Naive thymus-derived CD4-positive, alpha-beta T cell (primary cell): ENCODE results near the gene FBXL16. TPM values are rescaled to one million over a fixed set of nuclear protein-coding genes. Genes with fewer than 3 reads are reported as not detected.

Experiments
- ATAC-seq: fragments of 150-1000 bp; cut with Tn5 transposase; 2 replicates; pipeline ENCODE4 v1.10.0; 2021; ENCODE audit warnings: mild to moderate bottlenecking, moderate library complexity
- CTCF ChIA-PET: fragments of 350-600 bp; sonication (Branson Sonifier 250); formaldehyde crosslinking; loops from one replicate; lab custom pipeline; 2021; ENCODE audit warnings: antibody characterized with exemption; lab: Charles Lee
- POLR2A ChIA-PET: fragments of 350-600 bp; sonication (Branson Sonifier 250); formaldehyde crosslinking; loops from one replicate; lab custom pipeline; 2021; ENCODE audit warnings: antibody characterized with exemption, inconsistent platforms; lab: Charles Lee
- DNase-seq, 9 donors: peaks; one replicate each; pipeline versions ENCODE4 v3.0.0 to v3.0.0-alpha.2; 2020 to 2022; ENCODE audit warnings: mixed read lengths in 1 of 9
- H3K27ac ChIP-seq: one replicate; pipeline ENCODE4 v1.7.0; 2013; ENCODE audit warnings: mild to moderate bottlenecking, low read depth, low read length, moderate library complexity
- H3K27me3 ChIP-seq, 2 donors: one replicate each; pipeline ENCODE4 v1.7.0; 2013; ENCODE audit warnings: low read length in 2 of 2, mild to moderate bottlenecking in 2 of 2, moderate library complexity in 2 of 2; ENCODE audit not compliant: control insufficient read depth in 2 of 2, insufficient read depth in 2 of 2
- H3K36me3 ChIP-seq, 3 experiments: 1 replicate in 2 of 3; 2 replicates in 1 of 3; pipeline ENCODE4 v1.7.0; 2013; ENCODE audit warnings: low read length in 3 of 3, mild to moderate bottlenecking in 3 of 3, moderate library complexity in 1 of 3; ENCODE audit not compliant: insufficient read depth in 3 of 3, control insufficient read depth in 2 of 3
- H3K4me1 ChIP-seq, 2 donors: one replicate each; pipeline ENCODE4 v1.7.0; 2013; ENCODE audit warnings: low read length in 2 of 2, mild to moderate bottlenecking in 2 of 2, moderate library complexity in 1 of 2; ENCODE audit not compliant: control insufficient read depth in 2 of 2, insufficient read depth in 2 of 2
- H3K4me3 ChIP-seq: 2 replicates; pipeline ENCODE4 v1.7.0; 2013; ENCODE audit warnings: mild to moderate bottlenecking, low read length
- H3K9me3 ChIP-seq, 3 experiments: 1 replicate in 2 of 3; 2 replicates in 1 of 3; pipeline ENCODE4 v1.7.0; 2013; ENCODE audit warnings: low read length in 3 of 3; ENCODE audit not compliant: control insufficient read depth in 2 of 3
- H3K27ac Mint-ChIP-seq, 9 donors: one replicate each; pipeline ENCODE4 v1.8.0; 2020 to 2022; ENCODE audit warnings: mixed read lengths in 9 of 9, mild to moderate bottlenecking in 8 of 9, moderate library complexity in 5 of 9, inconsistent platforms in 2 of 9
- H3K27me3 Mint-ChIP-seq, 5 donors: one replicate each; pipeline ENCODE4 v1.8.0; 2021 to 2022; ENCODE audit warnings: mixed read lengths in 5 of 5, mild to moderate bottlenecking in 1 of 5
- H3K36me3 Mint-ChIP-seq, 5 donors: one replicate each; pipeline ENCODE4 v1.8.0; 2020 to 2022; ENCODE audit warnings: mixed read lengths in 5 of 5, mild to moderate bottlenecking in 3 of 5, inconsistent platforms in 1 of 5
- H3K4me1 Mint-ChIP-seq, 7 donors: one replicate each; pipeline ENCODE4 v1.8.0; 2020 to 2022; ENCODE audit warnings: mixed read lengths in 7 of 7, mild to moderate bottlenecking in 3 of 7, inconsistent platforms in 1 of 7
- H3K4me3 Mint-ChIP-seq, 10 donors: one replicate each; pipeline ENCODE4 v1.8.0; 2020 to 2022; ENCODE audit warnings: mild to moderate bottlenecking in 10 of 10, mixed read lengths in 10 of 10, moderate library complexity in 6 of 10, inconsistent platforms in 2 of 10
- H3K9me3 Mint-ChIP-seq, 11 donors: one replicate each; pipeline ENCODE4 v1.8.0; 2020 to 2022; ENCODE audit warnings: mixed read lengths in 11 of 11, mild to moderate bottlenecking in 4 of 11, inconsistent platforms in 1 of 11, moderate library complexity in 1 of 11
- intact Hi-C, 2 donors: fragments of 100-400 bp; cut with micrococcal nuclease; formaldehyde crosslinking; loops; one replicate each; pipeline ENCODE4 v1.15.1; 2023
- polyA plus RNA-seq, 2 donors: library from polyadenylated mRNA; unstranded; fragments of 300-500 nt; fragmentation: Illumina TruSeq; gene quantifications; one replicate each; pipeline ENCODE4 v1.2.3, GENCODE V29; 2021
- total RNA-seq, 6 experiments: library from RNA in 5 of 6; stranded (reverse) in 5 of 6; gene quantifications; 1 replicate in 5 of 6; 2 replicates in 1 of 6; pipeline ENCODE4 v1.2.3 and lab custom pipeline; 2021 to 2026

Gene FBXL16
- total and polyA plus RNA-seq, 7 experiments from 2014 or later, result 11.1 to 45.4 (median 18.0) TPM

DNA sequence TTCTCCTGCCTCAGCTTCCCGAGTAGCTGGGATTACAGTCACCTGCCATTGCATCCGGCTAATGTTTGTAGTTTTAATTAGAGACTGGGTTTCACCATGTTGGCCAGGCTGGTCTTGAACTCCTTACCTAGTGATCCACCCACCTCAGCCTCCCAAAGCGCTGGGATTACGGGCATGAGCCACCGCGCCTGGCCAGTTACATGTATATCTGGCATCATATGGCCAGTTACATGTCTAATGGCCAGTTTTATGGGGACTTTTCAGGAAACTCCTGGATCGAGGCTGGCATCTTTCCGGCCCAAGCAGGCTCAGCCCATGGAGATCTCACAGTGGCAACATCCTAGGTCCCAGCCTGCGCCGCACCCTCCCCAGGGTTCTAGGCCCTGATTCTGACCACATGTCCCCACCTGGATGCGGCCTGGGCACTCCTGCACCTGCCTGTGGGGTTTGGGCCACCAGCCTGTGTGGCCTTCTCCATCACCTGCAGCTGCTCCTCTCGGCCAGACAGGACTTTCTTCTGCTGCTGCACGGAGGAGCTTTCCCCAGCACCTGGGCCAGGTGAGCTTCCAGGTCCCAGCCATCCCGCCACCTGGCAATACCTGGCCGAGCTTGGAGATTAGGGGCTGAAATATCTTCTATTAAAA is 36.5 kb upstream of the FBXL16 start:
- DNase-seq (no peak), ATAC-seq (no peak)
- no peaks in the 10 kb centered on the region for H3K27me3 Mint-ChIP-seq
- Histone ChIP-seq H3K4me3 (no peak overlapping the region), H3K27me3 (no peaks in the 10 kb centered on the region), H3K4me1 (peaks cover 4 to 10% of the 10 kb centered on the region in 2 donors), H3K9me3 (no peaks in the 10 kb centered on the region), H3K36me3 (peaks cover 0 to 13% (median 0%) of the 10 kb centered on the region in 3 experiments), H3K27ac (no peak overlapping the region)
- H3K27ac Mint-ChIP-seq, result peak overlapping the region in 2 of 9 donors; percentile 26 to 38
- POLR2A ChIA-PET, result interaction anchor here (0.7 to 1.7 kb wide), 2 partner anchors 14 to 21 kb away, joined by 3 to 5 read pairs; partner anchors contain the start of gene ANTKMT
- H3K4me3 Mint-ChIP-seq, result peak overlapping the region in 9 of 10 donors; percentile 31 to 82 (median 65)
- H3K36me3 Mint-ChIP-seq, result peaks cover 0 to 10% (median 0%) of the 10 kb centered on the region in 5 donors
- CTCF ChIA-PET, result interaction anchor here (0.7 to 3.8 kb wide), 3 partner anchors 8 to 30 kb away, joined by 3 to 15 read pairs (median 4); no protein-coding TSS in a partner anchor
- H3K4me1 Mint-ChIP-seq, result peaks cover 0 to 16% (median 5%) of the 10 kb centered on the region in 7 donors
- H3K9me3 Mint-ChIP-seq, result no peaks in the 10 kb centered on the region
- intact Hi-C loops, result loop anchor here (1.0 to 2.0 kb wide), 8 partner anchors 14 to 341 kb away; partner anchors contain the start of genes CHTF18 (in 2 of the 2), RPUSD1 (in 2 of the 2), CCDC78 (in 1 of the 2) and DECR2 (in 1 of the 2)

DNA sequence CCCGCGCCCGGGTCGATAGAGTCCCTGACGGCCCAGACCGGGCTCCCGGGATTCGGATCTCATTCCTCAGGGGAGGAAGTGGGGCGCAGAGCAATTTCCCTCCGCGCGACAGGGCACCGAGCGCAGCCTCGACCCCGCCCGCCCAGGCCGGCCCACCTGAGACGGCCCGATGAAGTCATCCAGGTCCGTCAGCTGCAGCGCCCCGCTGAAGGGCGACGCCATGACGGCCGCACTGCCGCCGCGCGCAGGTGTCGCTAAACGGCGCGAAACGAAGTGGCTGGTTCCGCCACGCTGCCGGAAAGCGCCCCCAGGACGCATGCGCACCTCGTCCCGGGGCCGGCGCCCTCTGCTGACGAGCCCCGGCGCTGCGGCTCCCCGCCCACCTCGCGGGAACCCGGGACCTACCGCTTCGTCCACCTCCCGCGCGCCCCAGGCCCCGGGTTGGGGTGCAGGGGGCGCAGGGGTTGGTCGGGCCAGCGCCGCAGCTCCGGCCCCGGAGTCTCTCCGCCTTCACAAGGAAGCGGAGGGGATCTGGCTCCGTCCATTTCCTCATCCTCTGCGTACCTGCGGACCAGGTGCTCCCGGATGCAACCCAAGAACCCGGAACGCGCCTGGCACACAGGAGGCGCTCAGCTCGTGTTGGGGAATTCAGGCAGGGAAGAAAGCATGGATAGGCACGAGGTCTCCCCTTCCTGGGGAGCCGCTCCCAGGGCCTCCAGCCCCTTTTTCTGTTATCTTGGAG is 35.3 kb upstream of the FBXL16 start, which contains the start of gene CIAO3:
CIAO3 (minus strand) TSS at position 234 of the 742 bp plus-strand sequence; CDS start at position 222, 12 bp downstream.
- Histone ChIP-seq H3K4me3 (peak within 1 kb of the TSS; percentile 81), H3K9me3 (no peaks in the 10 kb centered on the region), H3K27me3 (no peaks in the 10 kb centered on the region), H3K36me3 (peaks cover 0 to 25% (median 2%) of the 10 kb centered on the region in 3 experiments), H3K27ac (peak within 1 kb of the TSS; percentile 86), H3K4me1 (peaks cover 4 to 10% of the 10 kb centered on the region in 2 donors)
- intact Hi-C loops, result loop anchor here (1.0 to 2.0 kb wide), 8 partner anchors 13 to 340 kb away; partner anchors contain the start of genes CHTF18 (in 2 of the 2), RPUSD1 (in 2 of the 2), CCDC78 (in 1 of the 2) and DECR2 (in 1 of the 2)
- Mint-ChIP-seq H3K4me3 (peak within 1 kb of the TSS; percentile 63 to 85 (median 80)), H3K27me3 (no peaks in the 10 kb centered on the region), H3K36me3 (peaks cover 0 to 11% (median 0%) of the 10 kb centered on the region in 5 donors), H3K9me3 (no peaks in the 10 kb centered on the region), H3K27ac (peak within 1 kb of the TSS in 7 of 9 donors; percentile 26 to 81 (median 77)), H3K4me1 (peaks cover 0 to 16% (median 5%) of the 10 kb centered on the region in 7 donors)
- POLR2A ChIA-PET, result interaction anchor here (1.0 to 2.5 kb wide), 9 partner anchors 8 to 47 kb away, joined by 3 to 11 read pairs (median 4); partner anchors contain the start of genes ANTKMT, CCDC78, CHTF18 and RPUSD1
- CTCF ChIA-PET, result interaction anchor here (0.7 to 3.8 kb wide), 7 partner anchors 9 to 608 kb away, joined by 3 to 15 read pairs (median 3); partner anchors contain the start of genes CCDC78 and HAGHL
- ATAC-seq (peak; percentile 93), DNase-seq (peak; percentile 85 to 99 (median 91))

DNA sequence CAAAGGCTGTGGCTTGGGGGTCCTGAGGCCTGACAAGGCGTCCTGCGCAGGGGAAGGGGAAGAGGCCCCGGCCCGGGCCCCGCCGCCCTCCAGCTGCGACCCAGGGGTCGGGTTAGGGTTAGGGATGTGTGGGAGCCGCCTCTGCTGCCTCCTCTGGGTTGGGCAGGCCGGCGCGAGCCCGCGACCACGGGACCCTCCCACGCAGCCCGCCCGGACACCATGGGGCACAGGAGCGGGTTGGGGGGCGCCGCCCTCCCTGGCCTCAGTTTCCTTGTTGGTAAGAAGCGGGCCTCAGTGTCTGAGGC is 34.8 kb upstream of the FBXL16 start:
- no peaks in the 10 kb centered on the region for H3K9me3 Mint-ChIP-seq
- DNase-seq (no peak), ATAC-seq (peak; percentile 3)
- peaks cover 0 to 12% (median under 1%) of the 10 kb centered on the region in 5 donors for H3K36me3 Mint-ChIP-seq
- H3K27ac ChIP-seq, result peak overlapping the region; percentile 86
- H3K27ac Mint-ChIP-seq, result peak overlapping the region in 4 of 9 donors; percentile 20 to 78 (median 52)
- ChIA-PET POLR2A (interaction anchor here (1.1 to 2.5 kb wide), 7 partner anchors 9 to 48 kb away, joined by 3 to 11 read pairs (median 4); partner anchors contain the start of genes ANTKMT, CCDC78, CHTF18 and RPUSD1), CTCF (interaction anchor here (1.0 to 3.8 kb wide), 3 partner anchors 10 to 28 kb away, joined by 3 to 15 read pairs (median 5); partner anchors contain the start of genes CCDC78 and HAGHL)
- H3K36me3 ChIP-seq, result peaks cover 0 to 29% (median 3%) of the 10 kb centered on the region in 3 experiments
- no peaks in the 10 kb centered on the region for H3K27me3 Mint-ChIP-seq
- H3K4me1 ChIP-seq, result peaks cover 4 to 10% of the 10 kb centered on the region in 2 donors
- no peaks in the 10 kb centered on the region for H3K9me3 ChIP-seq
- H3K4me1 Mint-ChIP-seq, result peaks cover 0 to 16% (median 6%) of the 10 kb centered on the region in 7 donors
- H3K4me3 ChIP-seq, result peak overlapping the region; percentile 81
- intact Hi-C loops, result loop anchor here (2.0 kb wide), 5 partner anchors 14 to 340 kb away; partner anchors contain the start of genes CCDC78 (in 1 of the 2), CHTF18 (in 1 of the 2), DECR2 (in 1 of the 2) and HAGHL (in 1 of the 2)
- peak overlapping the region; percentile 63 to 85 (median 80) for H3K4me3 Mint-ChIP-seq
- H3K27me3 ChIP-seq, result no peaks in the 10 kb centered on the region

DNA sequence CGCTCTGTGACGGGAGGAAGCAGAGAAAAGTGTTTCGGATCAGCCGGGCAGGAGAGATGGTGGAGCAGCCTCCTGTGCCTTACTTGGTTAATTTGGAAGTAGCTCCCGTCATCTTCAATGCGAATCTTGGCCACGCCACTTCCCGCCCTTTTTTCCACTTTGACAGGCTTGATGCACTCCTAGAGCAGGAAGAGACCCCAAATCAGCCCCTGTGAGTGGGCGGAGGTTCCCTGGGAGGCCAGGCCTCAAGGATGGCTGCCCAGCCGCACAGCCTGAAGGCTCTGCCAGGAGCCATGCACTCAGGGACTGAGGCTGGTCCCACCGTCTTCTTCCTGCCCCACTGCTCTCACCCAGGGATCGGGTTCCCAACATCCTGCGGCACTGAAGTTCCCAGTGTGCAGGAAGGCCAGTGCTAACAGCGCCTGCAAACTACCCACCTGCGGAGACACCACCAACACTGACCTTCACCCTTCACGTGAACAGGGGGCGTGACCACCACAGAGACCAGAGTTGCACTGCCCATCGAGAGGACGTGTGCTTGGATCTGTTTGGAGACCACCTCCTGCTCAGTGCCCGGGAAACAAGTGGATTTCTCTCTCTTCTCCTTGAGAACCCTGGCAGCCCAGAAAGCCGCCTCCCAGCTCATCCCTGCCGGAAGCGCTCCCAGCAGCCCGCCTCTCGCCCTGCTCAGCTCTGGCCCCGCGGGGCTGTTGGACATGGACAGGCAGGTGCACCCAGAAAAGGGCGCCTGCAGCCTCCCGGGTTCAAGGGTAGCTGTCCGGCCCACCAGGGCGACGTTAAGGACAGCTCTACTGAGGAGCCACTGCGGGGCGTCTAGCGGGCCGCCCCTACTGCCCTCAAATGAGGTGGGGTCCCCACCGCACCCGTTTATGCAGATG is 34.2 kb upstream of the FBXL16 start:
- intact Hi-C loops, result loop anchor here (2.0 kb wide), 5 partner anchors 13 to 339 kb away; partner anchors contain the start of genes CCDC78 (in 1 of the 2), CHTF18 (in 1 of the 2), DECR2 (in 1 of the 2) and HAGHL (in 1 of the 2)
- POLR2A ChIA-PET, result interaction anchor here (1.3 to 2.5 kb wide), 4 partner anchors 9 to 44 kb away, joined by 3 to 11 read pairs (median 7); partner anchors contain the start of gene ANTKMT
- H3K4me3 ChIP-seq, result peak overlapping the region; percentile 81
- no peaks in the 10 kb centered on the region for H3K27me3 ChIP-seq
- DNase-seq (no peak), ATAC-seq (no peak)
- H3K27me3 Mint-ChIP-seq, result no peaks in the 10 kb centered on the region
- H3K4me3 Mint-ChIP-seq, result peak overlapping the region; percentile 55 to 83 (median 74)
- no peaks in the 10 kb centered on the region for H3K9me3 ChIP-seq
- H3K36me3 ChIP-seq, result peaks cover 0 to 35% (median 3%) of the 10 kb centered on the region in 3 experiments
- H3K27ac ChIP-seq, result peak overlapping the region; percentile 86
- peaks cover 0 to 16% (median 3%) of the 10 kb centered on the region in 5 donors for H3K36me3 Mint-ChIP-seq
- H3K9me3 Mint-ChIP-seq, result no peaks in the 10 kb centered on the region
- CTCF ChIA-PET, result interaction anchor here (0.7 to 1.4 kb wide), 3 partner anchors 9 to 14 kb away, joined by 3 to 5 read pairs (median 4); partner anchors contain the start of genes CCDC78 and HAGHL
- H3K4me1 ChIP-seq, result peaks cover 4 to 10% of the 10 kb centered on the region in 2 donors
- H3K27ac Mint-ChIP-seq, result peak overlapping the region in 5 of 9 donors; percentile 22 to 56 (median 46)
- H3K4me1 Mint-ChIP-seq, result peaks cover 0 to 19% (median 9%) of the 10 kb centered on the region in 7 donors

DNA sequence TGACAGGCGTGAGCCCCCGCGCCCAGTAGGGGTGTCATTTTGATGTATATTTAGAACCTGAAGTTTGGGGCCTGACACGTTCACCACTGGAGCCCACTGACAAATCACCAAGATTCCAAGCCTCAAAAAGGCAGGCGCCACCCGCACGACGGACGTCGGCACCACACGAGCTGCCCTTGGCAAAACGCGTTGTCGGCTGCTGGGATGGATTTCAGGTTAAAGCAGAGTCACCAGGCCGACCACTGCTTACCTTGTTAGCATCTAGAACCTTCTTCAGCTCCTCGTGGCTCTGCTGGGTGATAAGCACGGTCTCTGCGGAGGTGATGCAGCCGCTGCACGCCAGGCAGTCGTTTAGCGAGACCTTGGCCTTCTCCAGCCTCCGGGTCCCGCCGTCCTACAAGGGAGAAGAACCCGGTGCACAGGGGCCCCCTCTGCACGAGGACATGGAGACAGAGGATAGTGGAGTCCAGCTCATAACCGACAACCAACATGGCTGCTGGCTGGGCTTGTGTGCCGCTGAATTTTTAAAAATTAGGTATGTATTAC is 31.4 kb upstream of the FBXL16 start:
- POLR2A ChIA-PET, result interaction anchor here (0.9 to 1.4 kb wide), 3 partner anchors 16 to 47 kb away, joined by 3 to 6 read pairs (median 3); partner anchors contain the start of genes ANTKMT and WDR24

More for the DNA sequence above, 31.4 kb upstream of the FBXL16 start:
- Mint-ChIP-seq H3K27ac (no peak overlapping the region), H3K27me3 (no peaks in the 10 kb centered on the region), H3K4me3 (peak overlapping the region in 3 of 10 donors; percentile 1 to 38 (median 28)), H3K9me3 (no peaks in the 10 kb centered on the region), H3K4me1 (peaks cover 0 to 19% (median 9%) of the 10 kb centered on the region in 7 donors), H3K36me3 (peaks cover 0 to 16% (median 3%) of the 10 kb centered on the region in 5 donors)
- intact Hi-C loops, result no loop called here
- no peak for ATAC-seq
- no peaks in the 10 kb centered on the region for H3K27me3 ChIP-seq
- H3K4me3 ChIP-seq, result no peak overlapping the region
- no peaks in the 10 kb centered on the region for H3K9me3 ChIP-seq
- H3K27ac ChIP-seq, result no peak overlapping the region
- CTCF ChIA-PET, result no interaction called here
- H3K36me3 ChIP-seq, result peaks cover 0 to 61% (median 7%) of the 10 kb centered on the region in 3 experiments
- no peak for DNase-seq
- H3K4me1 ChIP-seq, result peaks cover 4 to 10% of the 10 kb centered on the region in 2 donors
